Measurements from ENCODE around the gene TRPM3.

Gene TRPM3

GRCh38 chr9:70559102-70559501 is 562.3 kb downstream of the TRPM3 start:
- TF ChIP-seq CTCF (IDR thresholded peaks at IDR 0.05) = no peak
- no peak for DNase-seq (ENCODE audit: low spot score)
- Histone ChIP-seq H3K4me3 (no peak overlapping the region), H3K27ac (no peak overlapping the region)

- no peak overlapping the region for H3K4me3 ChIP-seq
- TF ChIP-seq CTCF (IDR thresholded peaks at IDR 0.05) = no peak
- no peak for DNase-seq (ENCODE audit: low spot score)
- H3K27ac ChIP-seq = peak overlapping the region in 1 of 2 donors; percentile 30
Measured at GRCh38 chr9:70557661-70558369, 563.6 kb downstream of the TRPM3 start.

- H3K27ac ChIP-seq = no peak overlapping the region
- DNase-seq (ENCODE audit: low spot score) = no peak
- no peak for TF ChIP-seq CTCF (IDR thresholded peaks at IDR 0.05)
- no peak overlapping the region for H3K4me3 ChIP-seq
Measured at GRCh38 chr9:70556771-70557170, 564.6 kb downstream of the TRPM3 start.

- TF ChIP-seq CTCF (IDR thresholded peaks at IDR 0.05) = no peak
- no peak for DNase-seq (ENCODE audit: low spot score)
- H3K27ac ChIP-seq = no peak overlapping the region
- no peak overlapping the region for H3K4me3 ChIP-seq
Measured at GRCh38 chr9:70554881-70555280, 566.5 kb downstream of the TRPM3 start.

GRCh38 chr9:70553707-70554673 is 567.4 kb downstream of the TRPM3 start:
- DNase-seq (ENCODE audit: low spot score) = no peak

DNA sequence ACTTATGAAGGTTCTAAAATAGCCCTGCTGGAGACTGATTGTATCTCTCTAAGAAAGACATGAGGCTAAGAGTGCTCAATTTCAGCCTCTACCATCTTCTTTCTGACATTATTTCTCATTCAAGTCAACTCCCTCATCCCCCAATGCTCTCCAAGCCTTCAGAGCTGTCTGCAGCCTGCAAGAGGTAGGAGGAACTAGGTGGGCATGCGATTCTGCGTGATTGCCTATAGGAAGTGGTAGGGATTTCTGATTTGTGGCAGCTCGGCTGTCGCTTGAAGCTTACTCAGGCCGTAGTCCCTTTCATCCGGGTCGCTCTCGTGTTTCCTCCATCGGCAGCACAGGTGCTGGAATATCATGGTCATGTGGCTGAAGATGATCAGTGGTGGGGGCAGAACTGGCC is 568.9 kb downstream of the TRPM3 start:
- no peak for TF ChIP-seq CTCF (IDR thresholded peaks at IDR 0.05)
- no peak for DNase-seq (ENCODE audit: low spot score)
- Histone ChIP-seq H3K27ac (no peak overlapping the region), H3K4me3 (no peak overlapping the region)

More at GRCh38 chr9:70553707-70554673, 567.4 kb downstream of the TRPM3 start:
- Histone ChIP-seq H3K4me3 (no peak overlapping the region), H3K27ac (no peak overlapping the region)
- no peak for TF ChIP-seq CTCF (IDR thresholded peaks at IDR 0.05)

All from coronary artery (tissue), 2 donors.